GM19468 (cell line): ENCODE data around the gene CDC27.
A peak's percentile ranks its signal among the peaks of the same experiment; 100 is the strongest.
"Not testable (repeated sequence)": the region's sequence is repeated elsewhere in the genome, so short reads cannot be mapped to it uniquely, and the experiment has no call there.

Experiments used
- ATAC-seq: cut with Tn5 transposase; IDR thresholded peaks from one replicate; pipeline ENCODE4 v1.9.1; 2021; ENCODE audit warnings: mild to moderate bottlenecking, moderate library complexity, moderate number of reproducible peaks; ENCODE audit not compliant: unreplicated experiment; ENCODE audit errors: extremely low read depth

The CDC27 gene

GRCh38 chr17:47219621-47220475 is 30.8 kb upstream of the CDC27 start:
- no peak for ATAC-seq

GRCh38 chr17:47218896-47219430 is 29.9 kb upstream of the CDC27 start:
- no peak for ATAC-seq

- not testable (repeated sequence) for ATAC-seq
Measured at GRCh38 chr17:47217279-47217678, 28.2 kb upstream of the CDC27 start.

GRCh38 chr17:47216821-47217220 is 27.7 kb upstream of the CDC27 start:
- ATAC-seq: not testable (repeated sequence)

- ATAC-seq: no peak
Measured at GRCh38 chr17:47214931-47215330, 25.8 kb upstream of the CDC27 start.

- ATAC-seq: no peak
Measured at GRCh38 chr17:47213540-47213939, 24.4 kb upstream of the CDC27 start.

DNA sequence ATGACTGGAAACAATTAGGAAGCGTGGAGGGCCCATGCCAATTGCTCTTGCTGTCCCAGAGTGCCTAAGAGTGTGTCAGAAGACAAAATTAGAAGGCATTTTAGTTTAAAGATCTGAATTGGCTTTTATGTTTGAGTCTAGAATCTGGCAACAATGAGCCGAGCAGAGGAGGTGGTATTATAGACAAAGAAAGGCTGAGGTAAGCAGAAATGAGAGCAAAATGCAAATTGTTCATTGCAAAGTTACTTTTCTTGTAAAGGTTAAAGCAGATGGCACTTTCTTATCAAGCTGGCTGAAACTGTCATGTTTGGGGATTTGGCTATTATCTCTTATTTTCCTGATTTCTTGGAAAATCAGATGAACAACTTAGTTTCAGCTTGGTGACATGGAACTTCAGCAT is 23.4 kb upstream of the CDC27 start:
- no peak for ATAC-seq

DNA sequence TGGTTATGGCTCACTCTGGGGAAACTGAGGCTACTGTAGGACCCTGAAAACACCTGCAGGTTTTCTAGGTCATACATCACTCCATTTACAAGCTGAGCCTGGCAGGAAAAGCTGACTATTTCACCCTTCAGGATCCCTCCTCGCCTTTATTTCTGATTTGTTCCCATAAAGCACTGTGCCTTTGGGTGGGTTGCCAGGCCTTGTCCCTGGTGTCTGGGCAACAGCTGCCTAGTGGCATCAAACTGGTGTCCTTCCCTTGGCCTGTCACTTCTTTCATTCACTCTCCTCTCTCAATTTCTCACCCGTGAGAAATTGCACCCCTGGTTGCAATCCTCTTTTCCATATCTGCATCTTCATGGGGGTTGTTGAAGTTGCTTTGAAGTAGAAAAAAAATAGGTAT is 21.7 kb upstream of the CDC27 start:
- ATAC-seq: no peak

- ATAC-seq: no peak
Measured at GRCh38 chr17:47210105-47210504, 21.0 kb upstream of the CDC27 start.

GRCh38 chr17:47209499-47209898 is 20.4 kb upstream of the CDC27 start:
- no peak for ATAC-seq

DNA sequence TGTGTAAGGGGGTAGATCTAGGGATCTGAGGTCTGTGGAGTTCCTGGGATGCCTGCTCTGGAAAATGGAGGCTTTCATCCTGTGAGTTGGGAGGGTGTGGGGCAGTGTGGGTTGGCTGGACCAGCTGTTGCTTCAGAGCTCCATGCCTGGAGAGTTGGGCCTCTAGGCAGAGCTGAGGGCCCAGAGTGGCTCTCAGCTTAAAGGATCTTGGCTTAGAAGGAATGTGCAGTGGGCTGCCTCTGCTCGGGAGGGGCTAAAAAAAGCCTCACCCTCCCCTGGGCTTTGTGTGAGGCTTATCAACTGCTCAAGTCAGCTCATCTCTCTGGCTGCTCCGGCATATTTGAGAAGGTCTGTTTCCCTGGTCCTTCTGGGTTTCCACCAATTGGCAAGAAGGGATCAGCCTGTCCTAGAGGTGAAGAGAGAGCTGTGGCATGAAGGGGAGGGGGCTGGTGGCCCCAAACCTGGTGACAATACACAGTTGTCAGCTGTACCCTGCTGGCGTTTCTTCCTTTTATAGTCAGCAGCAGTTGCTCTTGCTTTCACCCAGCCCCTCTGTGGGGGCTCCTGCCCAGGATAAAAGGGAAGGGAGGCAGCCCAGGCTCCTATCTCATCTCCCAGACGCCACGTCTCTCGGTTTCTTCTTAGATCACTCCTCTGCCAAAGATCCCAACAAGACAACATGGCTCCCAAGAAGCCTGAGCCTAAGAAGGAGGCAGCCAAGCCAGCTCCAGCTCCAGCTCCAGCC is 19.8 kb upstream of the CDC27 start, which contains the start of gene MYL4:
Gene MYL4, plus strand, starts transcription at position 605 of the 745 bp plus-strand sequence. Its CDS starts 75 bp downstream, at position 680.
- ATAC-seq: no peak

- ATAC-seq: no peak
Measured at GRCh38 chr17:47207143-47208067, 18.3 kb upstream of the CDC27 start.

GRCh38 chr17:47205419-47205963 is 16.4 kb upstream of the CDC27 start:
- peak; percentile 36 for ATAC-seq

GRCh38 chr17:47204722-47205418 is 15.8 kb upstream of the CDC27 start:
- ATAC-seq: no peak

DNA sequence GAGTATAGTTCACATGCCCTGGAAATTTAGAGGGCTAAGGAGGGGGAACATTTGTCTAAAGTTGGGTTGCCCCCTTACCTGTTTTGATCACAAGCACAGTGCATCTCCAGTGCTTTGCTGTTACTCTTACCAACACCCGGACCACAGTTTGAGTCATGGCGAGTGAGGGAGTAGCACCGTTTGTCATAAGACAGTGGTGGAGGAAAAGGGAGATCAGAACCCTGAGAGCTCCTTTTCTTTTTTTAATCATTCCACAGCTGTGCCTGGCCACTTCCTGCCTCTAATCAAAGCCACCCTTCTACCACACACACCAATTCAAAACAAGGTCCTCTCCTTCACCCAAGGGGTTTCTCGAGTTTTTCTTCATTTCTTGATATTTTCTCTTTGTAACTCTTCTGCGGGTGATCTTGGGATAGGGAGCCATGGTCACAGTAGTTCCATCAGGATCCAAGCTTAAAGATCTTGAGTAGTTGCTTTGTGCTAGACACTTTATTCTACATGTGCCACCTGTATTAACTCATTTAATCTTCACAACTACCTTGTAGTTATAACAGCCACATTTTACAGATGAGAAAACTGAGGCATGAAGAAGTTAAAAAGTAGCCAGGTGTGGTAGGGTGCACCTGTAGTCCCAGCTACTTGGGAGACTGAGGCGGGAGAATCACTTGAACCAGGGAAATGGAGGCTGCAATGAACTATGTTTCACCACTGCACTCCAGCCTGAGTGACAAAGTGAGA is 15.1 kb upstream of the CDC27 start:
- no peak for ATAC-seq

DNA sequence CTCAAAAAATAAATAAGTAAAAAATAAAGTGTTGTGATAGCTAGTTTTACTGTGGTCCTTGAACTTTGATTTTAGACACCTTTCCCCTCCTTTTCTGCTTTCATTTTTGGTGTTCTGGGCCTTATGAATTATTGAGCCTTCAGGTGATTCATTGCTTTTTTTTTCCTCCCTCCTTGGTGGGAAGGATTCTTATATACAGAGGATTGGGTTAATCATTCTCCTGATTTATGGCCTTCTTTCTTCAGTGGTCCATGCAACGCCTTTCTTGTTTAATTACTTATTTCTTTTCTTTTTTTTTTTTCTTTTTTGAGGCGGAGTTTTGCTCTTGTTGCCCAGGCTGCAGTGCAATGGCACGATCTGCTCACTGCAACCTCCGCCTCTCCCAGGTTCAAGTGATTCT is 12.1 kb upstream of the CDC27 start:
- ATAC-seq: no peak

DNA sequence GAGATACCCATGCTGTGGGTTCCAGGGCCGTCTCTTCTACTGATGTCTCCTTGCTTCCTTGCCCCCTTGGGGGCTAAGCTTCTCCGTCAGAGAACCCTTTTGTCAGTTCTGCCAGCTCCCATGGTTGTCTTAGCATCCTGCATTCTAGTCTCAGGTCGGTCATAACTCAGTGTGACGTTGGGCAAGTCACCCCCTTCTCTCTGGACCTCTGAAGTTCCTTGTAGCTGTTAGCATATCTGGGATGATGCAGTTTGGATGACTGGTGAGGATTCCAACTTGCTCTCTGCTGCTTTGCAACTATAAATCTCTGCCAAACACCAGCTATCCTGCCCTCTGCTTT is 11.2 kb upstream of the CDC27 start:
- ATAC-seq: no peak

- ATAC-seq: no peak
Measured at GRCh38 chr17:47199627-47200324, 10.7 kb upstream of the CDC27 start.
